KOPT-K1 (cell line): ENCODE data around the gene MOSPD3.
"Not testable (repeated sequence)": the region's sequence is repeated elsewhere in the genome, so short reads cannot be mapped to it uniquely, and the experiment has no call there.

Experiments
- H3K27ac ChIP-seq: fragments of 200-600 bp; sonication (generic); 2 replicates; pipeline ENCODE4 v1.5.1; 2016; ENCODE audit warnings: antibody characterized with exemption, mild to moderate bottlenecking, low read depth, low read length; ENCODE audit not compliant: poor library complexity, severe bottlenecking
- H3K36me3 ChIP-seq: fragments of 200-600 bp; sonication (generic); 2 replicates; pipeline ENCODE4 v1.5.1; 2017; ENCODE audit warnings: antibody characterized with exemption, mild to moderate bottlenecking, low read length, moderate library complexity; ENCODE audit not compliant: insufficient read depth
- H3K9me3 ChIP-seq: fragments of 200-600 bp; sonication (generic); 2 replicates; pipeline ENCODE4 v1.5.1; 2017; ENCODE audit warnings: antibody characterized with exemption, low read length, mild to moderate bottlenecking; ENCODE audit not compliant: insufficient read depth, poor library complexity, severe bottlenecking

MOSPD3 gene

DNA sequence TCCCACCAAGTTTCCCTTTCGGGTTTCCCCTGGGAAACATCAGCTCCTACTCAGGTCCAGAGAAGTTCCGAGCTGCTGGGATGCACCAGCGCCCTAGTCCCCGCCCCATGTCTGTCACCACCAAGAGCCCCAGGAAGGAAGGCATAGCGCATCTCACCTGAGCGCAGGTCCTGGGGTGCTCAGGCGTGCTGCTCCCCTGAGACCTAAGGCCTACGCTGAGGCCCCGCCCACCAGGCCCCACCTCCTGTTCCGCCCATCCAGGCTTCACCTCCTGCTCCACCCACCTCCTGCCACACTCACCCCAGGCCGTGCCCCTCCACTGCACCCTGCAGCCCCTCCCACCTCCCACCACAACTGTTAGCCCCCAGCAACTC is 30.2 kb downstream of the MOSPD3 start:
- H3K36me3 ChIP-seq: no peaks in the 10 kb centered on the region
- no peak overlapping the region for H3K27ac ChIP-seq

DNA sequence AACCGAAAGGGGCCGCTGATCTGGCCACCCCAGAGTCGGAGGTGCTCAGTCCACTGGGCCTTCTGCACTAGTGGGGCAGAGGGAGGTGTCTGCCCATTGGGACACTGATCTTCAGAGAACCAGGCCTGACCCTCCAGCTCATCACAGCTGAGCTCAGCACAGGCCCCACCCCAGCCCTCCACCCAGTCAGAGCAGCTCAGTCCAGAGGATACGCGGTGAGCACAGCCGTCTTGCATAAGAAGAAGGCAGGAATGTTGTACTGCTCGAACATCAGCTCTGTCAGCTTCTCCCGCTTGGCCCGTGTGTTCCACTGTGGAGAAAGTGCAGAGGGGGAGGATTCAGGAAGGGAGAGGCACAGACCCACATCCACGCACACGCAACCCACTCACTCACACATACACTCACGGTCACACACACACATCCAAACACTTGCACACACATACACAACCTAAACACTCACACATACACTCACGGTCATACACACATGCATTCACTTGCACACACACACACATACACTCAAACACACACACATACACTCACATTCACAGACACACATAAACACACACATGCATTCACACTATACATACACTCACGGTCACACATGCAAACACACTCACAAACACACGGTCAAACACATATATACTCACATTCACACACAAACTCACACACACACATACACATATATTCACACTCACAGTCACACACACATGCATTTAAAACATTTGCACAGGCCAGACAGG is 37.7 kb downstream of the MOSPD3 start:
- H3K9me3 ChIP-seq: no peaks in the 10 kb centered on the region
- H3K27ac ChIP-seq: no peak overlapping the region
- no peaks in the 10 kb centered on the region for H3K36me3 ChIP-seq

More for the DNA sequence above, 30.2 kb downstream of the MOSPD3 start:
- H3K9me3 ChIP-seq: no peaks in the 10 kb centered on the region

DNA sequence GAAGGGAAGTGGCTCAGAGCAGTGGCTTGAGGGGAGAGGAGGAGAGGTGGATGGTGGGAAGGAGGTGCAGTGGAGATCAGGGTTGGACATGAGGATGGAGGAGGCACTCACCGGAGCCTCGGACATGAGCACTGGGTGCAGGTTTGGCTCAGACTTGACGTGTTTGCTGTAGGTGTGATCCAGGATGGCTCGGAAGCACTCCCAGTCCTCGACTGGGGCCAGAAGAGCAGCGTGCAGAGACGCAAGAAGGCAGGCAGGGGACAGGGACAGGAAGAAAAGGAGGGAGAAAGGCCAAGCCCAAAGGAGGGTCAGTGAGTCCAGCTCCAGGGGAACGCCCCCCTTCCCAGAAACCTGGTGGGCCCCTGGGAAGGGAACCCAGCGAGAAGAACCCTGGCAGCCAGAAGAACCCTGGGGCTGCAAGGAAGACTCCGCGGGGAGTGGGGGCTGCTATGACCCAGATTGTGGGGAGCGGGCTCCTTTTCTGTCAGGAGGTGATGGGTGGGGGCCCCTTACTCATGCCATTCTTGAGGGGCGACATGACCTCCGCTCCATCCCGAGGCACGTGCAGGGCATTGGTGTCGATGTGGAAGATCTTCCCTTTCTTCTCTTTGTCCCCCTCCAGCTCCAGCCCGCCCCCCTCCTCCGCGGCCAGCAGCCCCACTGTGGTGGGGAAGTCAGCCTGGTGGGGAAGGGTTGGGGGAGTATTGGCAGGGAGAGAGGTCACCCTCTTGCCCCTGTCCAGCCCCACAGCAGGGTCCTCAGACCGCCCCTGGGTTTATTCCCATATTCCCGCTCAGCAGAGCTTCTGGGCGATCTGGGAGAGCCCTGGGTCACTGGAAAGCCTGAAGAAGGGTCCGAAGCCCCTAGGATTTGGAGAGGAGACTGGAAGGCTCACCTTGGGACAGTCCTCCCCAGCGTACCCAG is 42.8 kb downstream of the MOSPD3 start:
- Histone ChIP-seq H3K36me3 (no peaks in the 10 kb centered on the region), H3K27ac (no peak overlapping the region), H3K9me3 (no peaks in the 10 kb centered on the region)

DNA sequence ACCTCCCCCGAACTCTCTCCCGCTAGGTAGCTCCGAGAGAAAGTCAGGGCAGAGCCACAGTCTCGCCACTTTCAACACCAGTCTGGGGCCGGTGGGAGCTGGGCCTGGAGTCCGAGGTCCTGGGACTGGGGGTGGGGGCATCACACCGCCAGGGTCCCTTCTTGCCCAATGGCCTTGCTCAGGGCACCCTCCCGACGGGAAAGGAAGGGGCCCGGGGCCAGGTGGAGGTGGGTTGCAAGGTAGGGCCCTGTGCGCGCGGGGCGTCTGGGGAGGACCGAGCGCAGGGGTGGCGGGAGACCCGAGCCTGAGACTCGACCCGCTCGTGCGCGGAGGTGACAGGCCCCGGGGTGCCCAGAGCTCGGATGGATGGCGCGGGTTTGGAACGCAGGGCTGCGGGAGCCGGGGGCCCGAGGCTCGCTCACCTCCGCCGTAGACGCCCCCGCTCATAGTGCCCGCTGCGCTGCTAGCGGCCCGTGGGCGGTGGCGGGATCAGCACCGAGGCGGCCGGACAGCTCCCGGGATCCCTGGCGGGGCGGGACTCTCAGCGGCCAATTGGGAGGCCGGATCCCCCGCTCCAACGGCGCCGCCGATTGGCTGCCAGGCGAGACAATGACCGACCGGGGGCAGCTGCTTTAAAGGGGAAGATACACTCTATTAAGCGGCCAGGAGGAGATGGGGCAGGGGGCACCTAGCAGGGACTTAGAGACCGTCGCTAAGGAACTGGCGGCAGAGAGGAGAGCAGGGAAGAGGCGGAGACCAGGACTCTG is 43.8 kb downstream of the MOSPD3 start, which contains the start of gene ACTL6B:
Gene ACTL6B, minus strand, starts transcription at position 541 of the 767 bp plus-strand sequence. Its CDS starts 94 bp downstream, at position 447.
- no peak within 1 kb of the TSS for H3K27ac ChIP-seq
- H3K36me3 ChIP-seq: no peaks in the 10 kb centered on the region
- no peaks in the 10 kb centered on the region for H3K9me3 ChIP-seq

DNA sequence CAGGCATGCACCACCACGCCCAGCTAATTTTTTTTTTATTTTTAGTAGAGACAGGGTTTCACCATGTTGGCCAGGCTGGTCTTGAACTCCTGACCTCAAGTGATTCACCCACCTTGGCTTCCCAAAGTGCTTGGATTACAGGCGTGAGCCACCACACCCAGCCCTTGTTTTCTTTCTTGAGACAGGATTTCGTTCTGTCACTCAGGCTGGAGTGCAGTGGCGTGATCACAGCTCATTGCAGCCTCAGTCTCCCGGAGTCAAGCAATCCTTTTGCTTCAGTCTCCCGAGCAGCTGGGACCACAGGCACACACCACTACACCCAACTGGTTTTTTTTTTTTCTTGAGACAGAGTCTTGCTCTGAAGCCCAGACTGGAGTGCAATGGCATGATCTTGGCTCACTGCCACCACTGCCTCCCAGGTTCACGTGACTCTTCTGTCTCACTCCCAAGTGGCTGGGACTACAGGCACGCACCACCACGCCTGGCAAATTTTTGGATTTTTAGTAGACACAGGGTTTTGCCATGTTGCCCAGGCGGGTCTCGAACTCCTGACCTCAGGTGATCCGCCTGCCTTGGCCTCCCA is 49.9 kb downstream of the MOSPD3 start:
- not testable (repeated sequence) for H3K9me3 ChIP-seq, H3K36me3 ChIP-seq

More for the DNA sequence above, 49.9 kb downstream of the MOSPD3 start:
- H3K27ac ChIP-seq: not testable (repeated sequence)
